NB4 (cell line): ENCODE measurements around the gene CIITA.

Experiments
- POLR2A ChIP-seq: IDR thresholded peaks from 2 replicates; pipeline ENCODE4 v1.6.1; 2011; ENCODE audit warnings: mild to moderate bottlenecking; ENCODE audit not compliant: insufficient read length; ENCODE audit errors: extremely low read depth
- TF ChIP-seq, protein P1 (sequence below): IDR thresholded peaks from one replicate; pipeline ENCODE4 v1.5.1; 2012; ENCODE audit warnings: low read depth, low read length
- TF ChIP-seq, protein P2 (sequence below): IDR thresholded peaks from 2 replicates; pipeline ENCODE4 v1.6.1; 2011; ENCODE audit warnings: low read depth, low read length

- TF ChIP-seq, protein P1, sequence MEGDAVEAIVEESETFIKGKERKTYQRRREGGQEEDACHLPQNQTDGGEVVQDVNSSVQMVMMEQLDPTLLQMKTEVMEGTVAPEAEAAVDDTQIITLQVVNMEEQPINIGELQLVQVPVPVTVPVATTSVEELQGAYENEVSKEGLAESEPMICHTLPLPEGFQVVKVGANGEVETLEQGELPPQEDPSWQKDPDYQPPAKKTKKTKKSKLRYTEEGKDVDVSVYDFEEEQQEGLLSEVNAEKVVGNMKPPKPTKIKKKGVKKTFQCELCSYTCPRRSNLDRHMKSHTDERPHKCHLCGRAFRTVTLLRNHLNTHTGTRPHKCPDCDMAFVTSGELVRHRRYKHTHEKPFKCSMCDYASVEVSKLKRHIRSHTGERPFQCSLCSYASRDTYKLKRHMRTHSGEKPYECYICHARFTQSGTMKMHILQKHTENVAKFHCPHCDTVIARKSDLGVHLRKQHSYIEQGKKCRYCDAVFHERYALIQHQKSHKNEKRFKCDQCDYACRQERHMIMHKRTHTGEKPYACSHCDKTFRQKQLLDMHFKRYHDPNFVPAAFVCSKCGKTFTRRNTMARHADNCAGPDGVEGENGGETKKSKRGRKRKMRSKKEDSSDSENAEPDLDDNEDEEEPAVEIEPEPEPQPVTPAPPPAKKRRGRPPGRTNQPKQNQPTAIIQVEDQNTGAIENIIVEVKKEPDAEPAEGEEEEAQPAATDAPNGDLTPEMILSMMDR: no peak
- no peak for TF ChIP-seq POLR2A
- TF ChIP-seq, protein P2, sequence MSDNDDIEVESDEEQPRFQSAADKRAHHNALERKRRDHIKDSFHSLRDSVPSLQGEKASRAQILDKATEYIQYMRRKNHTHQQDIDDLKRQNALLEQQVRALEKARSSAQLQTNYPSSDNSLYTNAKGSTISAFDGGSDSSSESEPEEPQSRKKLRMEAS: no peak
These were observed 6.2 kb upstream of the CIITA start for GRCh38 chr16:10870808-10871156.
